Caco-2 (cell line): ENCODE results near the gene CAVIN4. TPM values are rescaled to one million over a fixed set of nuclear protein-coding genes. Genes with fewer than 3 reads are reported as not detected.

Source experiments
- BruUV-seq: library from RNA; stranded (reverse); fragments of 400-500 nt; replicated peaks from 2 replicates; lab custom pipeline; 2021; lab: Mats Ljungman, UMichigan
- CTCF ChIA-PET: fragments of 300-600 bp; sonication (Branson Sonifier 250); formaldehyde crosslinking; loops from one replicate; lab custom pipeline; 2022; ENCODE audit warnings: antibody characterized with exemption; lab: Charles Lee
- POLR2A ChIA-PET: fragments of 300-600 bp; sonication (Branson Sonifier 250); formaldehyde crosslinking; loops from one replicate; lab custom pipeline; 2022; ENCODE audit warnings: antibody characterized with exemption; lab: Charles Lee
- DNase-seq, 2 experiments: peaks; one replicate each; pipeline versions ENCODE4 v3.0.0 to v3.0.0-alpha.2; 2020 to 2022
- H3K27me3 ChIP-seq: replicated peaks from 2 replicates; pipeline ENCODE4 v1.6.0; 2011; ENCODE audit warnings: low read length; ENCODE audit not compliant: control insufficient read depth, insufficient read depth
- H3K36me3 ChIP-seq: 2 replicates; pipeline ENCODE4 v1.5.1; 2011; ENCODE audit warnings: low read length; ENCODE audit not compliant: control insufficient read depth, insufficient read depth
- H3K4me1 ChIP-seq: fragments of 250-450 bp; sonication (Bioruptor Pico); 2 replicates; pipeline ENCODE4 v1.5.1; 2020; ENCODE audit warnings: mild to moderate bottlenecking
- H3K4me3 ChIP-seq: 2 replicates; pipeline ENCODE4 v1.5.1; 2011; ENCODE audit warnings: low read depth, mild to moderate bottlenecking, control low read depth, low read length
- H3K9me3 ChIP-seq: fragments of 250-450 bp; sonication (Bioruptor Pico); 2 replicates; pipeline ENCODE4 v1.5.1; 2020; ENCODE audit warnings: mild to moderate bottlenecking, moderate library complexity
- H3K27ac Mint-ChIP-seq: one replicate; pipeline ENCODE4 v1.8.0; 2022; ENCODE audit warnings: mixed read lengths; ENCODE audit not compliant: unreplicated experiment
- H3K27me3 Mint-ChIP-seq: one replicate; pipeline ENCODE4 v1.8.0; 2022; ENCODE audit warnings: mixed read lengths; ENCODE audit not compliant: insufficient read depth, unreplicated experiment
- H3K36me3 Mint-ChIP-seq: one replicate; pipeline ENCODE4 v1.8.0; 2022; ENCODE audit warnings: mild to moderate bottlenecking, mixed read lengths; ENCODE audit not compliant: insufficient read depth, unreplicated experiment
- H3K4me1 Mint-ChIP-seq: one replicate; pipeline ENCODE4 v1.8.0; 2022; ENCODE audit warnings: low read depth, mixed read lengths; ENCODE audit not compliant: unreplicated experiment
- H3K4me3 Mint-ChIP-seq: one replicate; pipeline ENCODE4 v1.8.0; 2022; ENCODE audit warnings: mild to moderate bottlenecking, moderate library complexity, mixed read lengths; ENCODE audit not compliant: unreplicated experiment
- H3K9me3 Mint-ChIP-seq: one replicate; pipeline ENCODE4 v1.8.0; 2022; ENCODE audit warnings: mixed read lengths; ENCODE audit not compliant: unreplicated experiment
- CTCF ChIP-seq, 2 experiments: fragments of 200-600 bp in 1 of 2; IDR thresholded peaks; 1 replicate in 1 of 2; 2 replicates in 1 of 2; pipeline versions ENCODE4 v1.5.1 to v1.8.0; 2011 to 2022; ENCODE audit warnings: antibody characterized with exemption in 1 of 2, control low read depth in 1 of 2, inconsistent platforms in 1 of 2, low read depth in 1 of 2, low read length in 1 of 2, mild to moderate bottlenecking in 1 of 2, moderate library complexity in 1 of 2; ENCODE audit not compliant: insufficient read depth in 1 of 2, severe bottlenecking in 1 of 2, unreplicated experiment in 1 of 2
- intact Hi-C: fragments of 100-400 bp; cut with micrococcal nuclease; formaldehyde crosslinking; loops from one replicate; pipeline ENCODE4 v1.10.0; 2022; ENCODE audit not compliant: unreplicated experiment
- total RNA-seq: library from RNA; stranded (reverse); gene quantifications from 2 replicates; pipeline ENCODE4 v1.2.3, GENCODE V29; 2022

The CAVIN4 gene
- total RNA-seq, 1 experiment from 2014 or later, result 1.5 TPM

- Histone ChIP-seq H3K36me3 (no peaks in the 10 kb centered on the region), H3K4me1 (no peaks in the 10 kb centered on the region), H3K27me3 (no peaks in the 10 kb centered on the region), H3K4me3 (no peak overlapping the region), H3K9me3 (no peaks in the 10 kb centered on the region)
- ChIA-PET POLR2A (no interaction called here), CTCF (no interaction called here)
- no TSS peak for BruUV-seq
- no peak overlapping the region for H3K27ac Mint-ChIP-seq
- no peaks in the 10 kb centered on the region for H3K9me3 Mint-ChIP-seq
- intact Hi-C loops, result no loop called here
- H3K4me3 Mint-ChIP-seq, result no peak overlapping the region
- no peak for DNase-seq
- no peaks in the 10 kb centered on the region for H3K36me3 Mint-ChIP-seq
- TF ChIP-seq CTCF (IDR thresholded peaks at IDR 0.05; ENCODE audit: insufficient read depth in 1 of 2, low read depth in 1 of 2, low read length in 1 of 2, severe bottlenecking in 1 of 2, unreplicated experiment in 1 of 2), result no peak
- H3K27me3 Mint-ChIP-seq, result no peaks in the 10 kb centered on the region
- H3K4me1 Mint-ChIP-seq, result no peaks in the 10 kb centered on the region
Measured at GRCh38 chr9:100573655-100574260, 4.1 kb upstream of the CAVIN4 start.

- Mint-ChIP-seq H3K36me3 (no peaks in the 10 kb centered on the region), H3K4me1 (no peaks in the 10 kb centered on the region), H3K9me3 (no peaks in the 10 kb centered on the region), H3K27ac (no peak overlapping the region), H3K4me3 (no peak overlapping the region), H3K27me3 (no peaks in the 10 kb centered on the region)
- Histone ChIP-seq H3K36me3 (no peaks in the 10 kb centered on the region), H3K9me3 (no peaks in the 10 kb centered on the region), H3K4me1 (no peaks in the 10 kb centered on the region), H3K4me3 (no peak overlapping the region), H3K27me3 (no peaks in the 10 kb centered on the region)
- TF ChIP-seq CTCF (IDR thresholded peaks at IDR 0.05; ENCODE audit: insufficient read depth in 1 of 2, low read depth in 1 of 2, low read length in 1 of 2, severe bottlenecking in 1 of 2, unreplicated experiment in 1 of 2), result no peak
- POLR2A ChIA-PET, result no interaction called here
- BruUV-seq, result no TSS peak
- CTCF ChIA-PET, result no interaction called here
- intact Hi-C loops, result no loop called here
- DNase-seq, result no peak
Measured at GRCh38 chr9:100575006-100575405, 2.9 kb upstream of the CAVIN4 start.

- H3K27ac Mint-ChIP-seq, result no peak overlapping the region
- no peak for TF ChIP-seq CTCF (IDR thresholded peaks at IDR 0.05; ENCODE audit: insufficient read depth in 1 of 2, low read depth in 1 of 2, low read length in 1 of 2, severe bottlenecking in 1 of 2, unreplicated experiment in 1 of 2)
Measured at GRCh38 chr9:100575765-100576386, 2.0 kb upstream of the CAVIN4 start.

More at GRCh38 chr9:100575765-100576386, 2.0 kb upstream of the CAVIN4 start:
- Histone ChIP-seq H3K27me3 (no peaks in the 10 kb centered on the region), H3K4me1 (no peaks in the 10 kb centered on the region), H3K4me3 (no peak overlapping the region), H3K36me3 (no peaks in the 10 kb centered on the region), H3K9me3 (no peaks in the 10 kb centered on the region)
- CTCF ChIA-PET, result no interaction called here
- Mint-ChIP-seq H3K36me3 (no peaks in the 10 kb centered on the region), H3K4me1 (no peaks in the 10 kb centered on the region), H3K4me3 (no peak overlapping the region), H3K27me3 (no peaks in the 10 kb centered on the region), H3K9me3 (no peaks in the 10 kb centered on the region)
- no peak for DNase-seq
- intact Hi-C loops, result no loop called here
- no TSS peak for BruUV-seq
- POLR2A ChIA-PET, result no interaction called here
